B cell (primary cell): ENCODE data around the gene SPECC1L. TPM values are rescaled to one million over a fixed set of nuclear protein-coding genes. Genes with fewer than 3 reads are reported as not detected.

Experiments
- ATAC-seq: fragments of 200-7000 bp; cut with Tn5 transposase; one replicate; pipeline ENCODE4 v1.10.0; 2021; ENCODE audit warnings: low read depth, mild to moderate bottlenecking, moderate number of reproducible peaks, moderate library complexity
- CTCF ChIA-PET: fragments of 350-600 bp; sonication (Branson Sonifier 250); formaldehyde crosslinking; loops from one replicate; lab custom pipeline; 2021; ENCODE audit warnings: antibody characterized with exemption, inconsistent platforms; lab: Charles Lee
- POLR2A ChIA-PET: fragments of 350-600 bp; sonication (Branson Sonifier 250); formaldehyde crosslinking; loops from one replicate; lab custom pipeline; 2021; ENCODE audit warnings: antibody characterized with exemption; lab: Charles Lee
- DNase-seq: peaks from one replicate; pipeline ENCODE4 v3.0.0; 2013
- H2AFZ ChIP-seq: 2 replicates; pipeline ENCODE4 v1.6.1; 2012; ENCODE audit warnings: mild to moderate bottlenecking, low read depth, low read length; ENCODE audit not compliant: insufficient read depth, poor library complexity, severe bottlenecking
- H3K27ac ChIP-seq, 2 donors: 1 replicate in 1 of 2; 2 replicates in 1 of 2; pipeline ENCODE4 v1.5.1; 2012 to 2013; ENCODE audit warnings: low read length in 2 of 2, mild to moderate bottlenecking in 2 of 2, moderate library complexity in 1 of 2
- H3K27me3 ChIP-seq, 4 experiments: fragments of 200-600 bp in 1 of 4; sonication (generic) in 1 of 4; replicated peaks in 1 of 4; 1 replicate in 2 of 4; 2 replicates in 2 of 4; pipeline versions ENCODE4 v1.6.1 to v1.7.0; 2013 to 2016; ENCODE audit warnings: low read length in 3 of 4, mild to moderate bottlenecking in 2 of 4, mixed read lengths in 1 of 4, moderate library complexity in 1 of 4; ENCODE audit not compliant: insufficient read depth in 4 of 4, control insufficient read depth in 3 of 4; ENCODE audit errors: control extremely low read depth in 1 of 4
- H3K36me3 ChIP-seq, 2 experiments: replicated peaks in 1 of 2; 1 replicate in 1 of 2; 2 replicates in 1 of 2; pipeline versions ENCODE4 v1.6.1 to v1.7.1; 2013; ENCODE audit warnings: low read length in 1 of 2; ENCODE audit not compliant: insufficient read depth in 2 of 2, control insufficient read depth in 1 of 2; ENCODE audit errors: control extremely low read depth in 1 of 2, extremely low read depth in 1 of 2
- H3K4me1 ChIP-seq, 2 donors: fragments of 200-600 bp in 1 of 2; sonication (generic) in 1 of 2; 1 replicate in 1 of 2; 2 replicates in 1 of 2; pipeline versions ENCODE4 v1.5.1 to v1.6.1; 2013 to 2017; ENCODE audit warnings: low read length in 2 of 2; ENCODE audit not compliant: control insufficient read depth in 2 of 2, insufficient read depth in 2 of 2
- H3K4me2 ChIP-seq: replicated peaks from 2 replicates; pipeline ENCODE3; 2012; ENCODE audit warnings: mild to moderate bottlenecking, low read depth, low read length; ENCODE audit not compliant: poor library complexity, severe bottlenecking
- H3K4me3 ChIP-seq, 5 experiments: fragments of 200-600 bp in 1 of 5; sonication (generic) in 1 of 5; 1 replicate in 3 of 5; 2 replicates in 2 of 5; pipeline versions ENCODE4 v1.5.1 to v1.7.0; 2011 to 2016; ENCODE audit warnings: low read length in 4 of 5, mild to moderate bottlenecking in 4 of 5, low read depth in 2 of 5, control low read depth in 1 of 5, moderate library complexity in 1 of 5; ENCODE audit not compliant: insufficient read depth in 1 of 5; ENCODE audit errors: control extremely low read depth in 1 of 5, extremely low read depth in 1 of 5
- H3K79me2 ChIP-seq: fragments of 200-600 bp; sonication (generic); one replicate; pipeline ENCODE4 v1.6.0; 2016; ENCODE audit warnings: low read length; ENCODE audit not compliant: control insufficient read depth, insufficient read depth
- H3K9ac ChIP-seq: fragments of 200-600 bp; sonication (generic); 2 replicates; pipeline ENCODE4 v1.6.1; 2017; ENCODE audit warnings: mild to moderate bottlenecking, low read length, moderate library complexity
- H3K9me3 ChIP-seq, 3 donors: one replicate each; pipeline versions ENCODE4 v1.6.1 to v1.7.1; 2013; ENCODE audit warnings: low read length in 2 of 3; ENCODE audit not compliant: control insufficient read depth in 2 of 3, insufficient read depth in 1 of 3; ENCODE audit errors: control extremely low read depth in 1 of 3
- H4K20me1 ChIP-seq: 2 replicates; pipeline ENCODE4 v1.6.0; 2012; ENCODE audit warnings: mild to moderate bottlenecking, low read length; ENCODE audit not compliant: insufficient read depth, control insufficient read depth, poor library complexity, severe bottlenecking
- H3K27ac Mint-ChIP-seq: one replicate; pipeline ENCODE4 v1.8.0; 2021; ENCODE audit warnings: mixed read lengths
- H3K27me3 Mint-ChIP-seq: one replicate; pipeline ENCODE4 v1.8.0; 2021; ENCODE audit warnings: mixed read lengths
- H3K4me1 Mint-ChIP-seq: one replicate; pipeline ENCODE4 v1.8.0; 2021; ENCODE audit warnings: mixed read lengths
- H3K4me3 Mint-ChIP-seq: one replicate; pipeline ENCODE4 v1.8.0; 2021; ENCODE audit warnings: mixed read lengths
- H3K9me3 Mint-ChIP-seq: one replicate; pipeline ENCODE4 v1.8.0; 2022; ENCODE audit warnings: mixed read lengths; ENCODE audit not compliant: insufficient read depth
- EZH2 ChIP-seq: IDR thresholded peaks from 2 replicates; pipeline ENCODE4 v1.6.1; 2012; ENCODE audit warnings: borderline replicate concordance, low read depth, mild to moderate bottlenecking, moderate library complexity, low read length; ENCODE audit not compliant: insufficient read depth, poor library complexity, severe bottlenecking
- WGBS: methylation state at CpG from one replicate; pipeline ENCODE4 v1.1.5; 2013; ENCODE audit warnings: missing lambda C conversion rate; ENCODE audit not compliant: insufficient coverage; 5-methylcytosine and 5-hydroxymethylcytosine counted together
- intact Hi-C: fragments of 100-400 bp; cut with micrococcal nuclease; formaldehyde crosslinking; loops from one replicate; pipeline ENCODE4 v1.10.0; 2022
- polyA plus RNA-seq: library from polyadenylated mRNA; depleted of rRNA; stranded (reverse); fragments of >200 nt; gene quantifications from 2 replicates; pipeline ENCODE4 v1.2.3, GENCODE V29; 2012
- total RNA-seq, 2 donors: library from RNA; stranded (reverse); fragments of 120-200 nt in 1 of 2; gene quantifications; 1 replicate in 1 of 2; 2 replicates in 1 of 2; pipeline versions ENCODE4 v1.2.3 to v1.2.4, GENCODE V29; 2013 to 2022
- TF ChIP-seq, protein P1 (sequence below): fragments of 200-600 bp; IDR thresholded peaks from one replicate; pipeline ENCODE4 v1.8.0; 2022; ENCODE audit warnings: antibody characterized with exemption, mild to moderate bottlenecking

Gene SPECC1L
- total and polyA plus RNA-seq, 2 donors (not counting 1 experiment from before 2014, with no cell fraction given) = 14.4 to 85.3 TPM

DNA sequence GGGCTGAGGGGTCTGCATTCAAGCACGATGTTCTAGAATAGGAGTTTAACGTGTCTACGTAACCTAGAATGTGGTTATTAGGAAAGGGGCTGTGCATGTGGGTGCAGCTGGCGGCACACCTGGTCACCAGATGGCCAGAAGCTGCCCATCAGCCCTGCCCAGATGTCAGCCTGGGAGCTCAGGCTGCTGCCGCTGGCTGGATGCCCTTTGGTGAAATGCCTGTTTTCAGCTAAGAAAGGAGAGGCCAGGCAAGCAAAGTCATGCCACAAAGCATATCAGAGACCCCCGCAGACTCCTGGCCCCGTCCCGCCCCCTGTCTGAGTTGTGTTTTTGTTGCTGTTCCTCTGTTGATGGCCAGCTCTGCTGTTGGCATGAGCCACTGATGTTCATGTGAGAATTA is 145.5 kb downstream of the SPECC1L start:
- intact Hi-C loops = no loop called here
- Histone ChIP-seq H3K9ac (no peak overlapping the region), H3K4me1 (no peaks in the 10 kb centered on the region), H4K20me1 (no peaks in the 10 kb centered on the region), H3K4me2 (no peak overlapping the region), H3K4me3 (no peak overlapping the region), H2AFZ (no peak overlapping the region), H3K36me3 (peaks cover 0 to 34% of the 10 kb centered on the region in 2 experiments), H3K27ac (no peak overlapping the region), H3K79me2 (no peaks in the 10 kb centered on the region), H3K27me3 (no peaks in the 10 kb centered on the region), H3K9me3 (no peaks in the 10 kb centered on the region)
- H3K27me3 Mint-ChIP-seq = no peaks in the 10 kb centered on the region
- no peak overlapping the region for H3K27ac Mint-ChIP-seq
- peaks cover 2% of the 10 kb centered on the region for H3K4me1 Mint-ChIP-seq
- ChIA-PET CTCF (interaction anchor here (14.5 kb wide), 1 partner anchor 108 kb away, joined by 157 read pairs; no protein-coding TSS in a partner anchor), POLR2A (no interaction called here)
- no peak for TF ChIP-seq EZH2
- TF ChIP-seq, protein P1, sequence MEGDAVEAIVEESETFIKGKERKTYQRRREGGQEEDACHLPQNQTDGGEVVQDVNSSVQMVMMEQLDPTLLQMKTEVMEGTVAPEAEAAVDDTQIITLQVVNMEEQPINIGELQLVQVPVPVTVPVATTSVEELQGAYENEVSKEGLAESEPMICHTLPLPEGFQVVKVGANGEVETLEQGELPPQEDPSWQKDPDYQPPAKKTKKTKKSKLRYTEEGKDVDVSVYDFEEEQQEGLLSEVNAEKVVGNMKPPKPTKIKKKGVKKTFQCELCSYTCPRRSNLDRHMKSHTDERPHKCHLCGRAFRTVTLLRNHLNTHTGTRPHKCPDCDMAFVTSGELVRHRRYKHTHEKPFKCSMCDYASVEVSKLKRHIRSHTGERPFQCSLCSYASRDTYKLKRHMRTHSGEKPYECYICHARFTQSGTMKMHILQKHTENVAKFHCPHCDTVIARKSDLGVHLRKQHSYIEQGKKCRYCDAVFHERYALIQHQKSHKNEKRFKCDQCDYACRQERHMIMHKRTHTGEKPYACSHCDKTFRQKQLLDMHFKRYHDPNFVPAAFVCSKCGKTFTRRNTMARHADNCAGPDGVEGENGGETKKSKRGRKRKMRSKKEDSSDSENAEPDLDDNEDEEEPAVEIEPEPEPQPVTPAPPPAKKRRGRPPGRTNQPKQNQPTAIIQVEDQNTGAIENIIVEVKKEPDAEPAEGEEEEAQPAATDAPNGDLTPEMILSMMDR = no peak
- no peak overlapping the region for H3K4me3 Mint-ChIP-seq
- ATAC-seq (no peak), DNase-seq (no peak)
- WGBS = 90% methylated on average over 8 of the region's 8 CpGs
- no peaks in the 10 kb centered on the region for H3K9me3 Mint-ChIP-seq

DNA sequence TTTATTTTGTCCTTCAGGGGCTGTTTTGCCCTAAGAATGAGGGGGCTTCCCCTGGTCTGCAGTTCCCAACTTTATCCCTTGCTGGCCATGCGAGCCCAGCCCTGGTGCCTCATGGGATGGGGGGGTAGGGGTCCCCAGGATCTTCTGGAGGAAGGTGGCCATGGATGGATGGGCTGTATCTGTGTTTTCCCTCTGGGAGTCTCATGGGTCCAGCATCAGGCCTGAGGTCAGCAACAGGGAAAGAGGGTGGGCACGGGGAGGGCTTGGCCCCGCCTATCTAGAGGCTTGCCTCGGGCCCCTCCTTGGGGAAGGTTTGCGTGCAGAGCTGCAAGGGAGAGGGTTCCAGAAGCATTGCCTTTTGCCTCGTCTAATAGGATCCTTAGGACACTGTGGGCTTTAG is 146.0 kb downstream of the SPECC1L start:
- no peaks in the 10 kb centered on the region for H4K20me1 ChIP-seq
- H3K9ac ChIP-seq = no peak overlapping the region
- WGBS = 95% methylated on average over 5 of the region's 6 CpGs
- H3K4me2 ChIP-seq = no peak overlapping the region
- ATAC-seq (no peak), DNase-seq (no peak)
- peaks cover 0 to 3% of the 10 kb centered on the region in 2 donors for H3K4me1 ChIP-seq
- no peak overlapping the region for H2AFZ ChIP-seq
- H3K27ac ChIP-seq = no peak overlapping the region
- ChIA-PET POLR2A (interaction anchor here (0.6 kb wide), 1 partner anchor 88 kb away, joined by 8 read pairs; no protein-coding TSS in a partner anchor), CTCF (interaction anchor here (1.1 to 14.5 kb wide), 2 partner anchors 18 to 108 kb away, joined by 3 to 157 read pairs; no protein-coding TSS in a partner anchor)
- no peak overlapping the region for H3K4me3 ChIP-seq
- no peak for TF ChIP-seq EZH2
- TF ChIP-seq, protein P1 = no peak
- peaks cover 6% of the 10 kb centered on the region for H3K4me1 Mint-ChIP-seq
- H3K27me3 ChIP-seq = no peaks in the 10 kb centered on the region
- no peaks in the 10 kb centered on the region for H3K9me3 Mint-ChIP-seq
- no peak overlapping the region for H3K4me3 Mint-ChIP-seq
- peaks cover 0 to 2% (median 0%) of the 10 kb centered on the region in 3 donors for H3K9me3 ChIP-seq
- no peak overlapping the region for H3K27ac Mint-ChIP-seq
- no peaks in the 10 kb centered on the region for H3K27me3 Mint-ChIP-seq
- H3K36me3 ChIP-seq = peaks cover 0 to 29% of the 10 kb centered on the region in 2 experiments
- no peaks in the 10 kb centered on the region for H3K79me2 ChIP-seq
- intact Hi-C loops = no loop called here
